ENCODE results near the gene NADK2. TPM values are rescaled to one million over a fixed set of nuclear protein-coding genes. Genes with fewer than 3 reads are reported as not detected.

The NADK2 gene
- total RNA-seq, 1 donor from 2014 or later, result 21.1 TPM

DNA sequence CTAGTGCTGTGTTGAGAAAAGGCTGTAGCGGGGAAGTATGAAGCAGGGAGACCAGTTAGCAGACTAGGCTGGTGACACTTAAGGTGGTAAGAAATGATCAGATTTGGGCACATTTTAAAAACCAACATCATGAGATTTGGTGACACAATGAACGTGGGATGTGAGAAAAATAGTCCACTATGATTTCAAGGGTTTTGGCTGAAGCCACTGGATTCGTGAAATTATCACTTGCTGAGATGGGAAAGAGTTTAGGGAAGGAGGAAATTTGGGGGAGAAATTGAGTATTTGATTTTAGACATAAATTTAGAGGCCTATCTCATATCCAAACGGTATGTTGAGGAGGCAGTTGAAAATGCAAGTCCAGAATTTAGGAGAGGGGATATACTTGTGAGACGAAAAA is 66.7 kb downstream of the NADK2 start:
- Histone ChIP-seq H3K27ac (no peak overlapping the region), H3K9me3 (no peaks in the 10 kb centered on the region), H3K36me3 (peaks cover 79% of the 10 kb centered on the region), H3K27me3 (no peaks in the 10 kb centered on the region), H3K4me3 (no peak overlapping the region), H3K4me1 (no peaks in the 10 kb centered on the region)
- intact Hi-C loops (cut with DNase I), result no loop called here
- DNase-seq (no peak), ATAC-seq (no peak)
- TF ChIP-seq, protein P1, sequence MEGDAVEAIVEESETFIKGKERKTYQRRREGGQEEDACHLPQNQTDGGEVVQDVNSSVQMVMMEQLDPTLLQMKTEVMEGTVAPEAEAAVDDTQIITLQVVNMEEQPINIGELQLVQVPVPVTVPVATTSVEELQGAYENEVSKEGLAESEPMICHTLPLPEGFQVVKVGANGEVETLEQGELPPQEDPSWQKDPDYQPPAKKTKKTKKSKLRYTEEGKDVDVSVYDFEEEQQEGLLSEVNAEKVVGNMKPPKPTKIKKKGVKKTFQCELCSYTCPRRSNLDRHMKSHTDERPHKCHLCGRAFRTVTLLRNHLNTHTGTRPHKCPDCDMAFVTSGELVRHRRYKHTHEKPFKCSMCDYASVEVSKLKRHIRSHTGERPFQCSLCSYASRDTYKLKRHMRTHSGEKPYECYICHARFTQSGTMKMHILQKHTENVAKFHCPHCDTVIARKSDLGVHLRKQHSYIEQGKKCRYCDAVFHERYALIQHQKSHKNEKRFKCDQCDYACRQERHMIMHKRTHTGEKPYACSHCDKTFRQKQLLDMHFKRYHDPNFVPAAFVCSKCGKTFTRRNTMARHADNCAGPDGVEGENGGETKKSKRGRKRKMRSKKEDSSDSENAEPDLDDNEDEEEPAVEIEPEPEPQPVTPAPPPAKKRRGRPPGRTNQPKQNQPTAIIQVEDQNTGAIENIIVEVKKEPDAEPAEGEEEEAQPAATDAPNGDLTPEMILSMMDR (IDR thresholded peaks at IDR 0.05), result no peak

DNA sequence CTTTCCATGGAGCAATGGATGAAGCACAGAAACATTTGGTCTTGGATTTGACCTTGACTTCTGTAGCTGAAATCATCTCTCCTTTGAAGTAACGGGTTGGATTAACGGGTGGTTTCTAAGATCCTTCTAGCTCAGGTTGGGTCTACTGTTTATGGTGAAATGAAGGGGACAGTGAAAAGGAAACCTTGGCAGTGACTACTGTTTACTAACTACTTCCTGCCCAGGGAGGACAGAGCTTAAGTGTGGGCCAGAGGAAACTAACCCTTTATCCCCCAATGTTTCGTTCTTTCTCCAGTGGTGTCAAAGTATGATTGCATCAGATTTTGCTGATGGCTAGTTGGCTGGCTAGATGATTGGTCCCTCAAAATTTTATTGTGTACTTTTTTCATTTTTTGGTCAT is 67.6 kb downstream of the NADK2 start:
- intact Hi-C loops (cut with DNase I), result no loop called here
- no peak overlapping the region for H3K27ac ChIP-seq

DNA sequence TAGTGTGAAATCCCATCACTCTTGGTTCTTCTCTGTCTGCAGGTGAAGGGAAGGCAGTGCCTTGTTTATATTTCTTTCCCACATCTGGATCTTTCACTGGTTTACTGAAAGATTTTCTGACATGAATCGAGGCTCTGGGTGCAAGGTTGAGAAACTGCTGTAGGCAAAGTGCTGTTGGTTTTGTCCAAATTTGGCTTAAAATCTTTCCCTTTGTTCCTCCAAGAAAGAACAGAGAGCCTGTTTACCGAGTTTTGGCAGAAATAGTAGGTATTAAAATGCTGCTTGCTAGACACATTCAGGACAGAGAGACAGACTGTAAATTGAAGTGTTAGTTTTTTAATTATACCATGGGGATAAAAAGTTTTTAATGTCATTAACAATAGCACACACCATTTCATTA is 68.3 kb downstream of the NADK2 start:
- Histone ChIP-seq H3K9me3 (no peaks in the 10 kb centered on the region), H3K4me3 (no peak overlapping the region), H3K27me3 (no peaks in the 10 kb centered on the region), H3K27ac (no peak overlapping the region), H3K36me3 (peaks cover 79% of the 10 kb centered on the region), H3K4me1 (no peaks in the 10 kb centered on the region)
- intact Hi-C loops (cut with DNase I), result no loop called here
- ATAC-seq (no peak), DNase-seq (no peak)
- TF ChIP-seq, protein P1 (IDR thresholded peaks at IDR 0.05), result no peak

More for the DNA sequence above, 67.6 kb downstream of the NADK2 start:
- DNase-seq, result no peak
- ATAC-seq, result no peak
- Histone ChIP-seq H3K9me3 (no peaks in the 10 kb centered on the region), H3K4me1 (no peaks in the 10 kb centered on the region), H3K36me3 (peaks cover 79% of the 10 kb centered on the region), H3K27me3 (no peaks in the 10 kb centered on the region), H3K4me3 (no peak overlapping the region)
- TF ChIP-seq, protein P1 (IDR thresholded peaks at IDR 0.05), result no peak

DNA sequence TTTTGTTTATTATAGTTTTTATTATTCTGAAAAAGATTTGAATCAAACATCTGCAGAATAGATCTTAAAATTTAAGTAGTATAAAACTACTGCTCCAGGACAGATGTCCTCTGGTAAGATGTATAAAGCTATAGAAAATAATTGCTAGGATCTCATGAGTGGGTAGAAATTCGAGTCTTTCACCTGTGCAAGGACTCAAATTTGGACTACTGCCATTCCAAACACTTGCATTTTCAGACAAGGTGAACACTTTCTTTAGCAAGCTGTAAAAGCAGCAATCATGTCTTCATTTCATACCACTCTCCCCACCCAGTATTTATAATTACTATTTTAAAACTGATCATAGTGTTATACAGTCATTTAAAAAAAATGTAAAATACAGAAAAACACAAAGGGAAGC is 69.1 kb downstream of the NADK2 start:
- DNase-seq (no peak), ATAC-seq (no peak)
- H3K27ac ChIP-seq, result no peak overlapping the region
- TF ChIP-seq, protein P1 (IDR thresholded peaks at IDR 0.05), result no peak
- no peak overlapping the region for H3K4me3 ChIP-seq
- intact Hi-C loops (cut with DNase I), result no loop called here
- H3K36me3 ChIP-seq, result peaks cover 79% of the 10 kb centered on the region
- no peaks in the 10 kb centered on the region for H3K9me3 ChIP-seq
- H3K4me1 ChIP-seq, result no peaks in the 10 kb centered on the region
- H3K27me3 ChIP-seq, result no peaks in the 10 kb centered on the region

DNA sequence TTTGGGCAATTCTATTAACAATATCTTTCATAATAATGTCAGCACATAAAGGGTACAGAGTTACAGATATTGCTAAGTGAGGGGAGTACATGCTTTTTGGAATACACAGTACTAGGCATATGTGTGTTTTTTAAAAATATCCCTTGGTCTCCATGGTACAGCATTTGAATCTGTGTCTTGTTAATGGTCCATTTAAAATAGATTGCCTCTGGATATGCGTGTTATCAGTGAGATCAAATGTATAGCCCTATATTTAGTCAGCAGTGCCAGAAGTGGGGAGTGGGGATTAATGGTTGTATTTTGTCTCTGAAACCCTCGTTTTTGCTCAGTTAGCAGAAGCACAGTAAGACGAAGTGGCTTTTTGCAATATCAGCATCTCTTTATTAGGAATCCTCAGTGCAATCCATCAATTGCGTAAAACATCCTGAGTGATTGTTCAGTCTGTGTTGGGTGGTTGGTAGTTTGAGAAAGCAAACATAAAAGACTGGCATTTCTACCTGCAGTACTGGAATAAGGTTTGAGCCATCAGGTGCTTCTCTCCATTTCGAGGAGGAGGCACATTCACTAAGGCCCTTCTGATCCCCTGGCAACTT is 70.8 kb downstream of the NADK2 start:
- TF ChIP-seq, protein P1 (IDR thresholded peaks at IDR 0.05), result no peak
- DNase-seq (no peak), ATAC-seq (no peak)
- Histone ChIP-seq H3K9me3 (no peaks in the 10 kb centered on the region), H3K4me1 (no peaks in the 10 kb centered on the region), H3K27me3 (no peaks in the 10 kb centered on the region), H3K4me3 (no peak overlapping the region), H3K36me3 (peaks cover 93% of the 10 kb centered on the region), H3K27ac (no peak overlapping the region)
- intact Hi-C loops (cut with DNase I), result no loop called here

DNA sequence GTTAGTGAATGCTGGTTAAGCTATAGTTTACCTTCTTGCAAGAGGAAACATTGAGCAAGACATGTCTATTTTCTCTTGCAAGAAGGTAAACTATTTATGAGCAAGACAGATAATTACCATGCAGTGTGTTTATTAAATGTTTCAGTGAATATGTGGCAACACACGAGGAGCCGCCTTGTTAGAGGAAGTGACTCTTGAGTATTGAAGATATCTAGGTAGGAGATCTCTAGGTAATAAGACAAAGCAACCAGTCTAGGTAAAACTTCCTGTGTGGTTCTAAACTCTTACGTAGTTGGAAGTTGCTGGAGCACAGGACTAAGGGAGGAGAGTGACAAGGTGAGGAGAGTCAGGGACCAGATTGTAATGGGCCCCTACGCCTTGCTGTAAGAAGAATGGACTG is 73.0 kb downstream of the NADK2 start:
- no peak for DNase-seq
- Histone ChIP-seq H3K27ac (no peak overlapping the region), H3K4me1 (no peaks in the 10 kb centered on the region), H3K9me3 (no peaks in the 10 kb centered on the region), H3K4me3 (no peak overlapping the region), H3K27me3 (no peaks in the 10 kb centered on the region), H3K36me3 (peaks cover 88% of the 10 kb centered on the region)
- TF ChIP-seq, protein P1 (IDR thresholded peaks at IDR 0.05), result no peak
- intact Hi-C loops (cut with DNase I), result no loop called here
- no peak for ATAC-seq
